Right renal pelvis (tissue), 4 donors: ENCODE measurements around the gene MAD2L2. TPM values are rescaled to one million over a fixed set of nuclear protein-coding genes. Genes with fewer than 3 reads are reported as not detected.
A peak's percentile ranks its signal among the peaks of the same experiment; 100 is the strongest.

Source experiments
- DNase-seq, 4 donors: peaks; one replicate each; pipeline ENCODE4 v3.0.0-alpha.2; 2013; ENCODE audit warnings: low read depth in 4 of 4, low spot score in 3 of 4, missing footprints in 1 of 4
- polyA plus RNA-seq, 4 donors: library from polyadenylated mRNA; unstranded; fragments of 120-200 nt; gene quantifications; one replicate each; pipeline ENCODE4 v1.2.1, GENCODE V29; 2013; ENCODE audit not compliant: insufficient read length in 4 of 4

Gene MAD2L2
- polyA plus RNA-seq, 4 donors, result 40.4 to 55.5 (median 45.4) TPM

GRCh38 chr1:11705596-11705995, 24.6 kb upstream of the MAD2L2 start:
- DNase-seq, result no peak

- DNase-seq, result no peak
These were observed 23.9 kb upstream of the MAD2L2 start for GRCh38 chr1:11704691-11705475.

GRCh38 chr1:11704194-11704529, 23.2 kb upstream of the MAD2L2 start:
- no peak for DNase-seq

GRCh38 chr1:11703357-11704193, 22.6 kb upstream of the MAD2L2 start:
- DNase-seq, result no peak

GRCh38 chr1:11701981-11702803, 21.2 kb upstream of the MAD2L2 start:
- no peak for DNase-seq

GRCh38 chr1:11701551-11701961, 20.6 kb upstream of the MAD2L2 start:
- DNase-seq, result no peak

GRCh38 chr1:11700601-11701467, 19.9 kb upstream of the MAD2L2 start:
- DNase-seq, result no peak

GRCh38 chr1:11697893-11698210, 16.9 kb upstream of the MAD2L2 start:
- no peak for DNase-seq

GRCh38 chr1:11697188-11697892, 16.4 kb upstream of the MAD2L2 start:
- no peak for DNase-seq

- no peak for DNase-seq
These were observed 14.9 kb upstream of the MAD2L2 start for GRCh38 chr1:11695861-11696260.

GRCh38 chr1:11693917-11694316, 13.0 kb upstream of the MAD2L2 start:
- DNase-seq, result no peak

GRCh38 chr1:11693024-11693590, 12.2 kb upstream of the MAD2L2 start:
- no peak for DNase-seq

GRCh38 chr1:11691928-11692711, 11.2 kb upstream of the MAD2L2 start:
- DNase-seq, result no peak

GRCh38 chr1:11691302-11691914, 10.5 kb upstream of the MAD2L2 start, which contains the start of gene DRAXIN:
TSS of gene DRAXIN (plus strand) at chr1:11691710. CDS start at chr1:11706259, 14,549 bp downstream.
- no peak for DNase-seq

GRCh38 chr1:11690397-11691301, 9.7 kb upstream of the MAD2L2 start:
- peak in 1 of 4 donors; percentile 42 for DNase-seq

GRCh38 chr1:11688506-11688905, 7.6 kb upstream of the MAD2L2 start:
- no peak for DNase-seq

GRCh38 chr1:11685210-11685752, 4.3 kb upstream of the MAD2L2 start:
- no peak for DNase-seq
